GM12872 (cell line): ENCODE results near the gene INSYN2A.

Experiments used
- TF ChIP-seq, protein P1 (sequence below): IDR thresholded peaks from 3 replicates; pipeline ENCODE4 v1.5.1; 2011; ENCODE audit warnings: low read depth, mild to moderate bottlenecking, low read length, moderate library complexity; ENCODE audit not compliant: insufficient read depth

Gene INSYN2A

DNA sequence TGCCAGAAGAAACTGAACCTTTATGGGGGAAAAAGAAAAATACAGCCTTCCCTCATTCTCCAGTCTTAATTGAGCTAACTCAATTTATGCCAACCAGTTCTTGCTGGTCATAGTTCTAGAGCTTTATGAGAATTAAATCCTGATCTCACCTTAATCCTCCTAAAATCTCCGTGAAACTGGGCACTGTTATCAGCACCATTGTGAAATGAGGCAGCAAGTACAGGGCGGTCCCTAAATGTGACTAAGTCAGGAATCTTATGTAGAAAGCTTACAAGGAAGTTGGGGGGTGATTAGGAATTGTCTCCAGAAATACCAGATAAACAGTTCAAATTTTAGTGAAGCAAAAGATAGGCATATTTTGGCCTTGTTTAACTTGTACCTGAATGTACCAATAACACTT is 10.7 kb upstream of the INSYN2A start:
- TF ChIP-seq, protein P1, sequence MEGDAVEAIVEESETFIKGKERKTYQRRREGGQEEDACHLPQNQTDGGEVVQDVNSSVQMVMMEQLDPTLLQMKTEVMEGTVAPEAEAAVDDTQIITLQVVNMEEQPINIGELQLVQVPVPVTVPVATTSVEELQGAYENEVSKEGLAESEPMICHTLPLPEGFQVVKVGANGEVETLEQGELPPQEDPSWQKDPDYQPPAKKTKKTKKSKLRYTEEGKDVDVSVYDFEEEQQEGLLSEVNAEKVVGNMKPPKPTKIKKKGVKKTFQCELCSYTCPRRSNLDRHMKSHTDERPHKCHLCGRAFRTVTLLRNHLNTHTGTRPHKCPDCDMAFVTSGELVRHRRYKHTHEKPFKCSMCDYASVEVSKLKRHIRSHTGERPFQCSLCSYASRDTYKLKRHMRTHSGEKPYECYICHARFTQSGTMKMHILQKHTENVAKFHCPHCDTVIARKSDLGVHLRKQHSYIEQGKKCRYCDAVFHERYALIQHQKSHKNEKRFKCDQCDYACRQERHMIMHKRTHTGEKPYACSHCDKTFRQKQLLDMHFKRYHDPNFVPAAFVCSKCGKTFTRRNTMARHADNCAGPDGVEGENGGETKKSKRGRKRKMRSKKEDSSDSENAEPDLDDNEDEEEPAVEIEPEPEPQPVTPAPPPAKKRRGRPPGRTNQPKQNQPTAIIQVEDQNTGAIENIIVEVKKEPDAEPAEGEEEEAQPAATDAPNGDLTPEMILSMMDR = no peak

DNA sequence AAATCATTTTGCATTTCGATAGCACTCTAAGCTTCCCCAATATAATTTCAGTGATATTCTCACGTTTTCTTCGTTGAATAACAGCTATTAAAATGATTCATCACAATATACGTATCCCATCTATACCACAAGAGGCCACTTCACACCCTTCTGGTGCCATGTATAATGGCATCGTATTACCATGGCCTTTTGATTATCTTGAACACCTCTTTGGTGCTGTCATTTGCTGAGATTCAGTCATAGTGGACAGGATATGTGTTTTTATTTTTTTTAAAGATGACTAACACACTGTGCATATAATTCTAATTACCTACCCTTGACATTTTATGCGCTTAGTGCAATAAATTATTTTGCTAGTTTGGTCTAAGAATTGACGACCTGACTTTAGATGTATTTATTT is 6.7 kb upstream of the INSYN2A start:
- TF ChIP-seq, protein P1 = no peak

DNA sequence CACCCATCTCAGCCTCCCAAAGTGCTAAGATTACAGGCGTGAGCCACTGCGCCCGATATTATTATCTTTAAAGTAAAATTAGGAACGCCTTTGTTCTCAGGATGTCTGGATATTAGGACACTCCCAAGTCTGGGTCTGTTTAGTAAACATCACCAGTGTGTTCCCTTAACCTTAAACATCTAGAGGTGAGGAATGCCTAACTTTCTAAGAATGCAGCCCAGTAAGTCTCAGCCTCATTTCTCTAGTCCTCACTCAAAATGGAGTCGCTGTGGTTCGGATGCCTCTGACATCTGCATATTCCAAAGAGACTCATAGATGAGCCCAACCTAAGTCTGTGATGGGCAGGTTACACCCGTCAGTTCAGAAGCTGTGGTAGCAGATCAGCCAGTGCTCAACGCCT is 4.3 kb upstream of the INSYN2A start:
- TF ChIP-seq, protein P1 = no peak

DNA sequence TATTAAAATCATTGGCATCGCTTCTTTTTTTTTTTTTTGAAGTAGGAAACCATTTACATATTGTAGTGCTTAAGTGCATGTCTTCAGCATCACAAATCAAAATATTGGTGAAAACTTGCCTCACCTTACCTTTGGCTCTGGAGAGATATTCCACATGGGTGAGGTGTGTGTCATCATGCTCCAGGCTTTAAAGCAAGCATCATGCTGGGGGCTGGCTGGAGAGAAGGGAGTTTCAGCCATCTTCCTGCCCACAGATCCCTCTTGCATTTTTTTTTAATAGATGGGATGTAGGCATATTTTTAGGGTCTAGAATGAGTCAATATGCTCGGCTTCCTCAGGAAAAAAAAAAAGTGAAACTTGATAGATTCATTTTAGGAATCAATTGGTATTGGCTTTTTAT is 2.3 kb upstream of the INSYN2A start:
- TF ChIP-seq, protein P1 = no peak

DNA sequence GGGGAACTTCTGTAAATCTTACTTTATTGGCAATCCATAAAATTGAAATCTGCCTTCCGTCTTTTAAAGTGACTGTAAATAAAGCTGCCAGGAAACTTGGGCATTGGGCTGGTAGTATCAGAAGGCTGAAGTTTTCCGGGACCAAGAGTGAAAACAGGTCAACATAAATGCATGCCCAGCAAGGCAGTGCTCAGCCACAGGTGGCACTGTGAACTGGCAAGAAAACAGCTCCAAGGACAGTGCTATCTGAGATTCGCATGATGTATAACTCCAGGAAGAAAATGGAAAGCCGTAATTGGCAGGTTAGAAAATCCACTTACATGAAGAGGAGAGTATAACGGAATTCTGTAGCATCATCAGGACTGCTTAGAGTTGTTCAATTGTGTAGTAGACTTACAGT is 1.9 kb upstream of the INSYN2A start:
- TF ChIP-seq, protein P1 = no peak

DNA sequence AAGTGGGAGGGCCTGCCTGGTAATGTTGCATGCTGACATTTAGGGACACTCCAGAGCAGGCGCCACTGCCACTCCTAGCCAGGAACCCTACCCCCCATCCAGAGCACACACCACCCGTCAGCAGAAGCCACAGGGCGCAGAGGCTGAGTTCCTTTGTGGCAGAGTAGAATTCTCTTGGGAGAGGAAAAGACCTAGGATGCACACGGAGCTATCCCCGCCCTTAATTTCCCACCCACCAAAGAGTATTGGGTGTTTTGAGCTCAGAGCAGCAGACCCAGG is 702 bp upstream of the INSYN2A start:
- TF ChIP-seq, protein P1 = no peak

DNA sequence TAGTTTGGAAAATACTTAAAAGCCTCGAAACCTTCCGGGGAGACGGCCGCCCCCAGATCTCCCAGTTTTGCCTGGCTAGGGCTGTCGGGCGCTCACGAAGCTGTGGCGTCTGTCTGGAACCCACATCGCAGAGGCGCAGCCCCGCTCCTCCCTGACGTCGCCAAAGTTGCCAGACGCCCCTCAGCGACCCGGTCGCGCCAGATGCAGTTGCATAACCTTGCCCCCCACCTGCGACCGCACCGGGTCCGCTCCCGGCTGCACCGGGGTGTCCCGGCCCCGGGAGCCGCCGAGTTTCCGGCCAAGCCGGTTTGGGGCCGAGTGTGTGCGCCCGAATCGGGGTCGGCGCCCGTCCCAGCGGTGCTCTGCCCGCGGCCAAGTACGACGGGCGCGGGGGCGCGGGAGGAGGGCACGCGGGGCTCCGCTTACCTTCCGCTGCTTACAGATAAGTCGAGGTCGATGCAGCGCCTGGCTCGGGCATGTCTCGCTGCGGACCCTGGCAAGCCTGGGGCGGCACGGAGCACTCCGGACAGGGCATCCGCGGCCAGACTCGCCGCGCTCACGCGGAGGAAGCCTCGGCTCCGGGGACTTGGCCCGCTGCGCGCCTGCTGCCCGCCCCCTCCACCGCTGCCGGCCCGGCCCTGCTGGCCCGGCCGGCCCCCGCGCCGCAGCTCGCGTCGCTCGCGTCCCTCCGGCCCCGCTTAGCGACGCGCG is 665 bp downstream of the INSYN2A start:
- TF ChIP-seq, protein P1 = no peak
